Central memory CD8-positive, alpha-beta T cell (primary cell): ENCODE results near the gene SLC38A1.

Experiments
- ATAC-seq: fragments of 150-1000 bp; cut with Tn5 transposase; replicated peaks from 2 replicates; pipeline ENCODE4 v1.10.0; 2022; ENCODE audit warnings: mild to moderate bottlenecking, moderate FRiP score, moderate number of reproducible peaks; ENCODE audit not compliant: poor library complexity, severe bottlenecking; ENCODE audit errors: extremely low read depth
- DNase-seq, 2 donors: peaks; one replicate each; pipeline ENCODE4 v3.0.0; 2021; ENCODE audit warnings: low spot score in 2 of 2
- H3K27ac Mint-ChIP-seq: one replicate; pipeline ENCODE4 v1.8.0; 2022; ENCODE audit warnings: low read depth, mild to moderate bottlenecking, moderate library complexity, mixed read lengths
- H3K27me3 Mint-ChIP-seq: one replicate; pipeline ENCODE4 v1.8.0; 2022; ENCODE audit warnings: mixed read lengths
- H3K36me3 Mint-ChIP-seq: one replicate; pipeline ENCODE4 v1.8.0; 2022; ENCODE audit warnings: mild to moderate bottlenecking, moderate library complexity, mixed read lengths; ENCODE audit not compliant: insufficient read depth
- H3K4me1 Mint-ChIP-seq: one replicate; pipeline ENCODE4 v1.8.0; 2022; ENCODE audit warnings: mixed read lengths
- H3K4me3 Mint-ChIP-seq: one replicate; pipeline ENCODE4 v1.8.0; 2022; ENCODE audit warnings: mild to moderate bottlenecking, moderate library complexity, mixed read lengths
- H3K9me3 Mint-ChIP-seq: one replicate; pipeline ENCODE4 v1.8.0; 2022; ENCODE audit warnings: mixed read lengths

Gene SLC38A1

GRCh38 chr12:46219877-46220655, 48.8 kb downstream of the SLC38A1 start:
- peak overlapping the region; percentile 100 for H3K27ac Mint-ChIP-seq
- peaks cover 67% of the 10 kb centered on the region for H3K36me3 Mint-ChIP-seq
- peak overlapping the region; percentile 79 for H3K4me3 Mint-ChIP-seq
- H3K9me3 Mint-ChIP-seq, result no peaks in the 10 kb centered on the region
- no peaks in the 10 kb centered on the region for H3K27me3 Mint-ChIP-seq
- ATAC-seq (peak; percentile 21), DNase-seq (peak in 1 of 2 donors; percentile 52)
- peaks cover 94% of the 10 kb centered on the region for H3K4me1 Mint-ChIP-seq

GRCh38 chr12:46219132-46219876, 49.5 kb downstream of the SLC38A1 start:
- DNase-seq (no peak), ATAC-seq (no peak)
- peaks cover 67% of the 10 kb centered on the region for H3K36me3 Mint-ChIP-seq
- no peaks in the 10 kb centered on the region for H3K9me3 Mint-ChIP-seq
- H3K27me3 Mint-ChIP-seq, result no peaks in the 10 kb centered on the region
- peak overlapping the region; percentile 100 for H3K27ac Mint-ChIP-seq
- peaks cover 94% of the 10 kb centered on the region for H3K4me1 Mint-ChIP-seq
- H3K4me3 Mint-ChIP-seq, result peak overlapping the region; percentile 79

DNA sequence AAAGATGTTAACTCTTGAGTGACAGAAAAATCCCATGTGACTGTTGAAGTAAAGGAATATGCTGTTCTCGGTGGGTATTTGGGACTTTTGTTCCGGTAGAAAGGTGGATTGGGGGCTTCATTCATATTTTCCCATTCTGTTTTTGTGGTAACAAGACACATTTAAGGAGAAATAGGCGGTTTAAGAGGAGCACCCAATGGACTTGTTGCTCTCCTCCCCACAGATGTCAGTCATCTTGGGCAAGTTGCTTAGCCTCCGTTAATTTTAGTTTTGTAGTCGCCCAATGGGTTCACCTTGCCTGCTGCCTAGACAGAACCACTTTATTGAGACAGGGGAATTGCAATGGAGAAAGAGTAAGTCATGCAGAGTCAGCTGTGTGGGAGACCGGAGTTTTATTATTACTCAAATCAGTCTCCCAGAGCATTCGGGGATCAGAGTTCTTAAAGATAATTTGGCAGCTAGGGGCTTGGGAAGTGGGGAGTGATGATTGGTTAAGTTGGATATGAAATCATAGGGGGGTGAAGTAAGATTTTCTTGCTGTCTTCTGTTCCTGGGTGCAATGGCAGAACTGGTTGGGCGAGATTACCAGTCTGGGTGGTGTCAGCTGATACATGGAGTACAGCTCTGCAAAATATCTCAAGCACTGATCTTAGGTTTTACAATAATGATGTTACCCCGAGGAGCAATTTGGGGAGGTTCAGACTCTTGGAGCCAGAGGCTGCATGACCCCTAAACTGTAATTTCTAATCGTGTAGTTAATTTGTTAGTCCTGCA, 50.3 kb downstream of the SLC38A1 start:
- Mint-ChIP-seq H3K9me3 (no peaks in the 10 kb centered on the region), H3K27ac (peak overlapping the region; percentile 100), H3K4me1 (peaks cover 95% of the 10 kb centered on the region), H3K4me3 (peak overlapping the region; percentile 79), H3K36me3 (peaks cover 62% of the 10 kb centered on the region), H3K27me3 (no peaks in the 10 kb centered on the region)
- ATAC-seq, result no peak
- DNase-seq, result no peak

GRCh38 chr12:46217541-46218321, 51.1 kb downstream of the SLC38A1 start:
- Mint-ChIP-seq H3K27ac (peak overlapping the region; percentile 100), H3K4me3 (peak overlapping the region; percentile 79), H3K36me3 (peaks cover 63% of the 10 kb centered on the region), H3K9me3 (no peaks in the 10 kb centered on the region), H3K4me1 (peaks cover 95% of the 10 kb centered on the region), H3K27me3 (no peaks in the 10 kb centered on the region)
- peak in 1 of 2 donors; percentile 53 for DNase-seq
- peak; percentile 33 for ATAC-seq

DNA sequence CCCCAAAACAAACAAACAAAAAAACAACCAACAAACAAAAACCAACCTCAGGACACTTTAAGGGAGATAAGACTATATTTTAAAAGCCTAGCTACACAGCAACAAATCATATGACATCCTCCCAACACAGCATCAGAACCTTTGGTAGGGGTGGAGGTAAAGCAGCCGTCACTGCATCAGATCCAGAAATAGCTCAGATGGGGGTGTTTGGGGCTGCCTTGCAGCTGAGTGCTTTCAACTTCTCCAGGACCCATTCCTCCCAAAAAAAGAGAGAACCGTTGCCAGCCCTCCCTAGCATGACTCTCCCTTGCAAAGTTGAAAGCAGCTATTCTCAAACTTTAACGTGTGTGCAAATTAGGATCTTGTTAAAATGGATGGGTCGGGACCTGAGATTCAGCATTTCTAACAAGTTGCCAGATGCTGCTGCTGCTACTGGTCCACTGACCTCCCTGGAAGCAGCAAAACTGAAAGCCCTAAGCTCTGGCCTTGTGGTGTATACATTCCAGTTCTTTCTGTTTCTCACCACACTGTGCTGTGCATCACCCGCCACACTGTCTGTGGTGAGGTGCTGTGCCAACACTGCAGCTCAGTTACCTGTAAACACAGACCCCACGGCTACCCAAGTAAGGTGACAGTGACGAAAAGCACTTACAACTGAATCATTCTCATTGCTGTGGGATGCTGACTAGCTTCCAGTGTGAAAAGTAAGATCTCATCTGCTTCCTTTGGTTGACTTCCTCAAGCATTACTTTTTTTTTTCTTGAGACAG, 54.0 kb downstream of the SLC38A1 start:
- Mint-ChIP-seq H3K4me1 (peaks cover 95% of the 10 kb centered on the region), H3K27me3 (no peaks in the 10 kb centered on the region), H3K27ac (peak overlapping the region; percentile 100), H3K36me3 (peaks cover 73% of the 10 kb centered on the region), H3K9me3 (no peaks in the 10 kb centered on the region), H3K4me3 (peak overlapping the region; percentile 78)
- DNase-seq (peak; percentile 61 to 87), ATAC-seq (peak; percentile 83)

DNA sequence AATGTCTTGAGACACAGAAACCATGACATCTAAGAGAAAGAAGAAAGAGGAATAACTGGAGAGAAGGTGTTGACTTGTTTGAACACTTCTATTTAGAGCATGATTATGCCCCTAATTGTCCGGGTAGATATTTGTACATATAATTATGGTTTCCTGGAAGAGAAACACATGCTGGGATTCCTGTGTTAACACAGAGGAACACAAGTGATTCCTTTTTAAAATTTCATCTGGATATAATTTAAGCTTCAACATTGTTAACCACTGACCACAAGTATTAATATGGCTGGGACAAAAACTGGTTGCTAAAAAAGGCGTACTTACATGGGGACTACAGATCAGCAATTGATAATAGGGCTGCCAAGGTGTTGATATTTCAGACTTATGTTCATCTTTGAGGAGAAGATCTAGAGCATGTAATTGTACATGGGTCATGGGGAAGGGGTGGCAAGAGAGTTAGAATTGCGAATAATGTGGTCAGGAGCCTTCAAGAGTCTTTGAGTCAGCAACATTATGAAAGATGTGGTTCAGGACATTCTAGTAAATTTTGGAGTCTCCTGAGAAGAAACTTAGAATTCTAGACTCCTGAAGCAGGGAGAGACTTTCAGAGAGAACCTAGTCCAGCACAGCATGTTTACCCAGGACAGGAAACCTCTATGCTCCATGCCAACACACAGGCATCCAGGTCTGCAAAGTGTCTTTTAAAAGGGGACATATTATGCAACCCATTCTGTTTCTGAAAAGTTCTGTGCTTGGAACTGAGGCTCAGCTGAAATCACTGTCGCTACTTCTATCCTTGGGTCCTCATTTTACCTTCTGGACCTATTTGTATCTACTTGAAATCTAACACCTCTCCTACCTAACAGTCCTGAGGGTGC, 56.5 kb downstream of the SLC38A1 start:
- no peak for DNase-seq
- H3K36me3 Mint-ChIP-seq, result peaks cover 68% of the 10 kb centered on the region
- peaks cover 83% of the 10 kb centered on the region for H3K4me1 Mint-ChIP-seq
- peak overlapping the region; percentile 100 for H3K27ac Mint-ChIP-seq
- no peaks in the 10 kb centered on the region for H3K9me3 Mint-ChIP-seq
- no peaks in the 10 kb centered on the region for H3K27me3 Mint-ChIP-seq
- no peak overlapping the region for H3K4me3 Mint-ChIP-seq
- ATAC-seq, result no peak

DNA sequence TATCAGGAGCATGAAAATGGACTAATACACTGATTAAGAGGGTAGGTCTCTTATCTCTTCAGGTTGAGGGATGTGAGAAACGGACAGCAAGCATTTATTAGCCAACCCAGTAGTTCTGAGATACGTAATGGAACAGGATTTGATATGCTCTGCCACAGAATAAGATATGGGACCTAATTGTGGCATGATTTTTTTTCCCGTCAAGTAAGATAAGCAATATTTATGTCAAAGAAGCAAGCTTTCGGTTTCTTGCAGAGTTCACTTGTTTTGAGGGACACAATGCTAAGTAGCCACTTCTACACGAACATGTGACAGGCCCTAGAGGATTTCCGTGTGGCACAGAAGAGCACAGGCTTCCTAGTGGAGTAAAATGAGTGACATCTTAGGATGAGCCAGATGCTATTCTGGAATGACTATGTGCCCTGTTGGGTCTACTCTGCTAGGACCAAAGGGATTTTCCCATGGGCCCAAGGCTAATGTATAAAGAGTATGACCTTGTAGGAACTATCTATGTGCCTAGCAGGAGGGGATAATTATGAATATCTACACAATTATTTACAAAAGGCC, 57.9 kb downstream of the SLC38A1 start:
- Mint-ChIP-seq H3K4me1 (peaks cover 73% of the 10 kb centered on the region), H3K36me3 (peaks cover 72% of the 10 kb centered on the region), H3K4me3 (peak overlapping the region; percentile 58), H3K9me3 (no peaks in the 10 kb centered on the region), H3K27ac (peak overlapping the region; percentile 100), H3K27me3 (no peaks in the 10 kb centered on the region)
- ATAC-seq (no peak), DNase-seq (no peak)

DNA sequence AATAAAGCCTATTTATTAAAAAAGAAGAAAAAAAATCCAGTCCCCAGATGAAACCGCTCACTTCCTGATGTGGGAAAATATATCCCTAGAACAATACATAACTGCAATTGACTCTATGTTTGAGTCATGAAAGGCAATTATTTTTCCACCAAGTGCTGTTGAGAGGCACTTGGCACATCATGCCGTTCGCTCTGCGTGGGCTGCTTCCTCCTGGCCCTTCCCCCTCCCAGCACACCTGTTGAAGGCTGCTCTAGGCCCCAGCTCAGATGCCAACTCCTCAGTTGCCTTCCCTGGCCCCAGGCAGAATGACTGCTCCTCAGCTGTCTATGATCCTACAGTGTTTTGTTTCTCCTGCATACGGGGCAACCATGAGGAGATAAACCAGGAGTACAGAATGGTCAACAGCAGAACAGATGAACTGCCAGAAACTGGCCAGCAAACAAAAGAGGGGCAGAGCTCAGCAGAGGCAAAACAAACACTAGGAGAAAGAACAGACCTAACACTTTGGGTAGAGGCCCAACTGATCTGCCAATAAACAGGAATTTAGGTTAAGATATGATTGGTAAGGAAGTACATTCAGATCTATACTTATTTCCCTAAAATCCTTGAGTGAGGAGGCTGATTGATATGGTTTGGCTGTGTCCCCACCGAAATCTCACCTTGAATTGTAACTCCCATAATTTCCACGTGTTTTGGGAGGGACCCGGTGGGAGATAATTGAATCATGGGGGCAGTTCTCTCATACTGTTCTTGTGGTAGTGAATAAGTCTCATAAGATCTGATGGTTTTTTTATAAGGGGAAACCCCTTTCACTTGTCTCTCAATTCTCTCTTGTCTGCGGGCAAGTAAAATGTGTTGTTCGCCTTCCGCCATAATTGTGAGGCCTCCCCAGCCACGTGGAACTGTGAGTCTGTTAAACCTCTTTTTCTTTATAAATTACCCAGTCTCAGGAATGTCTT, 58.6 kb downstream of the SLC38A1 start:
- peak overlapping the region; percentile 58 for H3K4me3 Mint-ChIP-seq
- ATAC-seq (peak; percentile 37), DNase-seq (peak in 1 of 2 donors; percentile 36)
- H3K9me3 Mint-ChIP-seq, result no peaks in the 10 kb centered on the region
- no peaks in the 10 kb centered on the region for H3K27me3 Mint-ChIP-seq
- peaks cover 65% of the 10 kb centered on the region for H3K4me1 Mint-ChIP-seq
- peak overlapping the region; percentile 100 for H3K27ac Mint-ChIP-seq
- H3K36me3 Mint-ChIP-seq, result peaks cover 71% of the 10 kb centered on the region

DNA sequence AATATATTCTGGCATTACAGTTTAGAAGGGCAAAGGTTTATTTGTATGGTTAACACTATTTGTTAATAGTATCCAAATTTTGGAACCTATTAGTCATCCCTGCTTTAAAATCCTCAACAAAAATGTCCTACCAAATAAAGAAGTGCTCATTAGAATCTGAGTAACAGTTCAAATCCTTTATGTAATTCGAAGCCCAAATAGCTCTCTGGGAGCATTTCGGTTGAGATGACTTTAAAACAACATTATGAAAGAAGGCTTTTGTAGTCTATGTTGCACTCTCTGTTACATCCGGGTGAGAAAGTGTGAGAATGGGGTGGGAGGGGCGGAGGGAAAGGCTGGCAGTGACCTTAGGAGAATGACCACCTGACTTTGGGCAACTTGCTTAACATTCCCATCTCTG, 59.7 kb downstream of the SLC38A1 start:
- H3K4me1 Mint-ChIP-seq, result peaks cover 56% of the 10 kb centered on the region
- H3K27me3 Mint-ChIP-seq, result no peaks in the 10 kb centered on the region
- H3K27ac Mint-ChIP-seq, result peak overlapping the region; percentile 100
- H3K36me3 Mint-ChIP-seq, result peaks cover 72% of the 10 kb centered on the region
- ATAC-seq, result no peak
- peak overlapping the region; percentile 13 for H3K4me3 Mint-ChIP-seq
- DNase-seq, result no peak
- H3K9me3 Mint-ChIP-seq, result no peaks in the 10 kb centered on the region

GRCh38 chr12:46208370-46208769, 60.5 kb downstream of the SLC38A1 start:
- H3K27me3 Mint-ChIP-seq, result no peaks in the 10 kb centered on the region
- H3K9me3 Mint-ChIP-seq, result no peaks in the 10 kb centered on the region
- no peak for ATAC-seq
- no peak for DNase-seq
- H3K27ac Mint-ChIP-seq, result peak overlapping the region; percentile 100
- peaks cover 79% of the 10 kb centered on the region for H3K36me3 Mint-ChIP-seq
- H3K4me1 Mint-ChIP-seq, result peaks cover 51% of the 10 kb centered on the region
- no peak overlapping the region for H3K4me3 Mint-ChIP-seq
